GM19043 (cell line): ENCODE measurements around the gene GPBP1L1.
"Not testable (repeated sequence)": the region's sequence is repeated elsewhere in the genome, so short reads cannot be mapped to it uniquely, and the experiment has no call there.

Source experiments
- ATAC-seq: cut with Tn5 transposase; IDR thresholded peaks from one replicate; pipeline ENCODE4 v1.9.1; 2021; ENCODE audit warnings: low read depth; ENCODE audit not compliant: unreplicated experiment

The GPBP1L1 gene

DNA sequence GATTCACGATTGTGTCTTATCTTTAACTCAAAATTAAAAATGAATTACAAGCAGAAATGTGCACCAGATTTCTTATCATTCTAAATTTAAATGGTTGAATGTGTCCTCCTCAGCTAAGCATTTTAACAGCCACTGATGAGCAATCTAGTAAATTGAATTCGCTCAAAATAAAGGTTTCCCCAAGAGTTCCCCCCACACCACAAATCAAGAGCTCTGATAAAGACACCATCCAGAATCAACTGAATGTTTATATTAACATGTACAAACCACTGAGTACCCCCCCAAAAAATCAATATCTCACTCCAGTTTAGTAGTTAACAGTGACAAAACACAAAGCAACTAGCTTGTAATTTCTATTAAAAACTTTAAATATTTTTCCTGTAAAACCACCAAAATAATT is 1.9 kb downstream of the GPBP1L1 start:
- no peak for ATAC-seq

DNA sequence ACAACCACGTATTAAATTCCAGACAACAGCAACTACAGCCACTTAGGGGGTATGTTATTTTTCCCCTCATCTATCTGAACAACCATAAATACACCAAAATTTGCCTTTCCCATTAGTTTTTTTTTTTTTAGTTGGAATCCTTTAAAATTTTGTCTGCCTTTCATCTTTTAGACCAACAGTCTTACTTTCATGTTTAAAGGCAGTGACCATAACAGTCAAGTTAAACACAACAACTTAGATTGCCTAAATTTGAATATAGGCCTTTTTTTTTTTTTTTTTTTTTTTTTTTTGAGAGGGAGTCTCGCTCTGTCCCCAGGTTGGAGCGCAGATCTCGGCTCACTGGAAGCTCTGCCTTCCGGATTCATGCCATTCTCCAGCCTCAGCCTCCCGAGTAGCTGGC is 3.4 kb downstream of the GPBP1L1 start:
- no peak for ATAC-seq

DNA sequence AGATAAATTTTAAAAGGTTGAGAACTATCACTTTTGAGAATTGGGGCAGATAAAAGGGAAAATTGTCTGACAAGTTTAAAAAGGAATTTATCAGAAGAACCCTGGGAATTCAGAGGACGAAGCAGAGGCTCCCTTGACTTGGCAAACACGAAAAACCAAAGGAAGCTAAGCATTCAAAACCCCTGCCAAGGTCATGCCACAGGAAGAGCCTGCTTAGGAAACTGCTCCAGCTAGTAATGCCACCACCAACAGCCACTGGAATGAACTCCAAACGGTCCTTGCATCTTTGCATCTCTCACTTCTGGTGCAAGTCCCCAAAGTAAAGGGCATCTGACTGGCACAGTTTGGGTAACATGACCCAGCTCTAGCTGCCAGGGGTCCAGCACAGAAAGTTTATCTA is 7.2 kb downstream of the GPBP1L1 start:
- no peak for ATAC-seq

DNA sequence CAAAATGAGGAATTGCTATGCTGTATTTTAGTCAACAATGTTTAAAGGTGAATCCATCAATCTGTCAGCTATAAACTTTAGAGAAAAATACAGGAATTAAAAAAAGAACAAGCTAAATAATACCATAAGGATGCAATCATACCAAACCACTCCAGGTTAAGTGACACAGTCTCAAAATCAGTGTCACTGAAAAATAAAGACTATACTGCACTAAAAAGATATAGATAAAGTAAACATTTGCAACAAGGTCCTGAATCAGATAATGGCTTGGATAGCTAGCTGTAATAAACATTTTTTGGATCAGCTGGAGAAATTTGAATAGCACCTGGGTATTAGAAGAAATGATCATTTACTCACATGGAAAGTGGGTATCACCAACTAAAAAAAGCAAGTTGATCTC is 7.8 kb downstream of the GPBP1L1 start:
- no peak for ATAC-seq

DNA sequence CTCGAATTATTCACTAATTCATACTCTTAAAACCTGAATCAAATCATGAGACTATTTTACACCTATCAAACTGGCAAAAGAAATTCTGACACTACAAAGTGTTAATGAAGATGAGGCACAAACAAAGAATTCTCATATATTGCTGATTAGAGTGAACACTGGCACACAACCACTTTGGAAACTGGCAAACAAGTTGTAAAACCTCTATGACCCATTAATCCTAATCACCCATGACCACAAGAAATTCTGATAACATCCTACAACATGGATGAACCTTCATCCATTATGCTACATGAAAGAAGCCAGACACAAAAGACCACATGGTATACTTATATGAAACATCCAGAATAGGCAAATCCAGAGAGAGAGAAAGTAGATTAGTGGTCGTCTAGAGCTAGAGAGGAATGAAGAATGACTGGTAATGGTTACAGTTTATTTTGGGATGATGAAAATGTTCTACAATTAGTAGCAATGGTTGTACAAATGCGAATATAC is 8.5 kb downstream of the GPBP1L1 start:
- ATAC-seq = no peak

DNA sequence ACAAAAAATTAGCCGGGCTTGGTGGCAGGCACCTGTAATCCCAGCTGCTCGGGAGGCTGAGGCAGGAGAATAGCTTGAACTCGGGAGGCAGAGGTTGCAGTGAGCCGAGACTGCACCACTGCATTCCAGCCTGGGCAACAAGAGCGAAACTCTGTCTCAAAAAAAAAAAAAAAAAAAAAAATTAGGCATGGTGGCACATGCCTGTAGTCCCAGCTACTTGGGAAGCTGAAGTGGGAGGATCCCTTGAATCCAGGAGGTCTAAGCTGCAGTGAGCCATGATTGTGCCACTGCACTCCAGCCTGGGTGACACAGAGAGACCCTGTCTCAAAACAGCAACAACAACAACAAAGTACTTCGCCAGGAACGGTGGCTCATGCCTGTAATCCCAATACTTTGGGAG is 9.8 kb downstream of the GPBP1L1 start:
- not testable (repeated sequence) for ATAC-seq

DNA sequence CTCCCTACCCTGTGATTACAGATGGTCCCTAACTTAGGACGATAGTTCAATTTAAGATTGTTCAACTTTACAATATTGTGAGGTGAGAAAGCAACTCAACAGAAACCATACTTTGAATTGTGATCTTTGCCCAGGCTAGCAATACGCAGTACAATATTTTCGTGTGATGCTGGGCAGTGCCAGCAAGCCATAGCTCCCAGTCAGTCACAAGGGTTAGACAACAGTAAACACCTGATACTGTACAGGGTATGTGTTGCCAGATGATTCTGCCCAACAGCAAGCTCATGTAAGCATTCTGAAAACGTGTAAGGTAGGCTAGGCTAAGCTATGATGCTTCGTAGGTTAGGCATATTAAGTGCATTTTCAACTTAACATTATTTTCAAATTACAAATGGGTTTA is 11.9 kb downstream of the GPBP1L1 start:
- ATAC-seq = no peak

DNA sequence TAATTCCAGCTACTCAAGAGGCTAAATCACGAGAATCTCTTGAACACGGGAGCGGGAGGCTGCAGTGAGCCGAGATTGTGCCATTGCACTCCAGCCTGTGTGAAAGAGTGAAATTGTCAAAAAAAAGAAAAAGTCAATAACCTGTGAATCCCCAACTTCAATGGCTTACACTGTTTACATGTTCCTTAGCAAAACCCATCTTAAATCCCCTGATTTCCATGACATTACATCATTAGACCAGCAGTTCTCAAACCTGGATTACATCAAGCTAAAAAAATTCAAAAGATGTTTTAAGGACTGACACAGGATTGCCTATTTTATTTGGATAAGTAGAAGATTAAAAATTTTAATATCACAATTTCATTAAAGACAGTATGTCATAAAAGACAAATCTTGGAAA is 12.4 kb downstream of the GPBP1L1 start:
- no peak for ATAC-seq

DNA sequence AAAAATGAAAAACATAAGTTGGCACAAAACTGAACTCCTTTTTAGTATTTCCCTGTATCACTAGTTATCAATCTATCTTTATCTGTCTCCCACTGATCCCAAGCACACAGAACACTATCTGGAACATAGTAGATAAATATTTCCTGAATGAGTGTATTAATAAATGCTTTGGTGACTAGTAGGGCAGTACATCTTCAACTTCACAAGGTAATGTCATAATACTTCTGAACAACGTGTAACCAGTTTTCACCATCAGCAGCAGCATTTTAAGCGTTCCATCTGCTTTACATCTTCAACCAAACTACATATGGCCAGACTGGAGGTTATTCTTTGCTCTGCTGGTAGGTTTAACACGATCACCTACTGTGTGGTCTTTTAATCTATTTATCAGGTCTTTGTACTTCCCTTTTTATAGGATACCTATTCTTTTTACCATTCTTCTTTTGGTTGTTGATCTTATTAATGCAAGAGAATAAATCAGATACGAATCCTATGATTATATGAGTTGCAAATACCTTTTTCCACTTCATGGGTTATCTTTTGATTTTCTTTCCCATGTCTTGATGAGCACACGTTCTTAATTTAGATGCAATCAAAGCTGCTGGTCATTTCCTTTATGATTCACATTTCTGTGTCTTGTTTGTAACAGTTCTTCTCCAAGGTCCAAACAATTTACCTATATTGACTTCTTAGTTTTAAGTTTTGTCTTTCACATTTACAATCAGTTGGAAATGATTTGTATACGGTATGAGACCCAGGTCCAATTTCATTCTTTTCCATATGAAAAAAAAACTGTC is 16.3 kb downstream of the GPBP1L1 start:
- no peak for ATAC-seq

DNA sequence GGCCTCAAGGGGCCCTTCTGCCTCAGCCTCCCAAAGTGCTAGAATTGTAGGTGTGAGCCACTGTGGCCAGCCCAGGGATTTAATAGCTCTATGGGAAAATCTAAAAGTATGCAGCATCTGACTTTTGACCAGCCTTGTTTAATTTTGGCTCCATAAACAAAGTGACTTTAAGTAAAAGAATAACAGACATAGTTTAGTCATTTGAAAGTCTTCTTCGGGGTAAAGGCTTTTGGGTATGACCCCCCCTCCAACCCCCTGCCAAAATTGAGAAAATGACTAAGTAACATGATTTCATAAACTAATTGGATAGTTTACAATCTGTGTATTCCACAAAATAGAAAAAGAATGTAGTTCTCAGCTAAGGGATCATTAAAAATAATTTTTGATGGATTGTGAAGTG is 17.0 kb downstream of the GPBP1L1 start:
- ATAC-seq = no peak

DNA sequence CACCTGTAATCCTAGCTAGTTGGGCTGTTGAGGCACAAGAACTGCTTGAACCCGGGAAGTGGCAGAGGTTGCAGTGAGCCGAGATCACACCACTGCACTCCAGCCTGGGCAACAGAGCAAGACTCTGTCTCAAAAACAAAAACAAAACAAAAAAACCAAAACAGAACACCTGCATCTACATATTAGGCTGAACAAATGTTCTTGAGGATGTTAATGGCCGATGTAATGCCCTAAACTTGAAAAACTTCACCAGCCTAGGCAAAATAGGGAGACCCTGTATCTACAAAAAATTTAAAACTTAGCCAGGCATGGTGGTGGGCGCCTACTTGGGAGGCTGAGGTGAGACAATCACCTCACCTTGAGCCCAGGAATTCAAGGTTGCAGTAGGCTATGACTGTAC is 17.8 kb downstream of the GPBP1L1 start:
- ATAC-seq = no peak

DNA sequence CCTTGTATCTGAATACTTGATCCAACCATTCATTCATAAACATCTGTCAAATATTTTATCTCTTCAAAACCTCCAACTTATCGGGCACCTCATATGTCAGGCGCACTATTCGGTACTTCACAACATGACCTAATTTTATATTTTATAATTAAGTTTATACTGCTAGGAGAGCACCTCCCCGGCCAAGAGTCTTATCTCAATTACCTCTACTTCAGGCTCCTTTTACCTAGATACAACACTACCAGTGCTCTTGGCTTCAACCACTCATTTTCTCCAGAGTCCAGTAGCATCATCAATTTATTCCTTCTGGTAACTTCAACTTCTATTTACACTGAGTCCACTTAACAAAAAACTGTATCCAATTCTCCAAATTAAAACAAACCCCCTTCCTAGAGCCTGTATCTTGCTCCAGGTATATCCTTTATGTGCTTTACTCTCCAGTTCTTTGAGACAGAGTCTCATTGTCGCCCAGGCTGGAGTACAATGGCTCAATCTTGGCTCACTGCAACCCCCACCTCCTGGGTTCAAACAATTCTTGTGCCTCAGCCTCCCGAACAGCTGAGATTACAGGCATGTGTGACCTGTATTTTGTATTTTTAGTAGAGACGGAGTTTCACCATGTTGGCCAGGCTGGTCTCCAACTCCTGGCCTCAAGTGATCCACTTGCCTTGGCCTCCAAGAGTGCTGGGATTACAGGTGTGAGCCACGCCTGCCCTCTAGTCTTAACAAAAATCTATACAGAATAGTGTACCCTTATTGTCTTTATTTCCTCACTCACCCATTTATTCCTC is 18.8 kb downstream of the GPBP1L1 start:
- ATAC-seq = no peak

DNA sequence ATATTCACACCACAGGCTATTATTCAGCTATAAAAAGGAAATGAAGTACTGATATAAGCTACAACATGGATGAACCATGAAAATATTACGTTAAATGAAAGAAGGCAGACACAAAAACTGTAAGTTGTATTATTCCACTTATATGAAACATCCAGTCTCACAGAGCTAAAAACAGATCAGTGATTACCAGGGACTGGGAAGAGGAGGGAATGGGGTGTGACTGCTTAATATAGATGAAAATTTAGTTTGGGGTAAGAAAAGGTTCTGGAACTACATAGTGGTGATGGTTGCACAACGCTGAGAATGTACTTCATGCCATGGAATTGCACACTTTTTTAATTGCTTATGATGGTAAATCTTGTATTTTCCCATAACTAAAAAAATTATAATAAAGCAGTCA is 19.5 kb downstream of the GPBP1L1 start:
- no peak for ATAC-seq

DNA sequence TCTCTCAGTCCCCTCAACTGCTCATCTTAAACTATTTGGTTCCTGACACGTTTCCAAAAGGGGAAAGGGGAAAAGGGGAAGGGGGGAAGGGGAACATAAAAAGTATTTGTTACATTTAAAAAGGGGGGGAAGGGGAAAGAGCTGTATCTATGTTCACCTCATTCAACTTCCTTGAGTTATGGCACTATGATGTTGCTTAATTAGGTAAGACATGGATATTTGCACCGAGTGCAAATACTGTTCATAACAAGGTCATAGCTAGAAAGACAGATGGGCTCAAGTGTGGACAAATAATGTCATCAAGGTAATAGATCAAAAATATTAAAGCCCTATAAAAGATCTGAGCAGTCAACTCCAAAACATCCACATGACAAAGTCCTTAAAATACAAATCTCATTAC is 26.0 kb downstream of the GPBP1L1 start:
- ATAC-seq = no peak

DNA sequence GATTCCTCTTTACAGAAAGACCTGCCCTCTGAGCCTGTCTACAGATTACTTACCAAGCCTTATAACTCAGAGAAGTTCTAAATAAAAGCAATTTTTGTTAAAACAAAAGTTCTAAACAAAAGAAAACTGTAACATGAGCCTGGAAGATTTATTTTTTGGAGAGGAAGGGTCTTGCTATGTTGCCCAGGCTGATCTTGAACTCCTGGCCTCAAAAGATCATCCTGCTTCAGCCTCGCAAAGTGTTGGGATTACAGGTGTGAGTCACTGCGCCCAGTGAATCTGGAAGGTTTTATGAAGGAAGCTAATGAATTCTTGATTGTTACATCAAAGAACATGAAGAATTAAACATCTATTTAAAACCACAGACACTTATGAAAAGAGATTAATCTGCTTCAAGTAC is 27.1 kb downstream of the GPBP1L1 start:
- no peak for ATAC-seq

DNA sequence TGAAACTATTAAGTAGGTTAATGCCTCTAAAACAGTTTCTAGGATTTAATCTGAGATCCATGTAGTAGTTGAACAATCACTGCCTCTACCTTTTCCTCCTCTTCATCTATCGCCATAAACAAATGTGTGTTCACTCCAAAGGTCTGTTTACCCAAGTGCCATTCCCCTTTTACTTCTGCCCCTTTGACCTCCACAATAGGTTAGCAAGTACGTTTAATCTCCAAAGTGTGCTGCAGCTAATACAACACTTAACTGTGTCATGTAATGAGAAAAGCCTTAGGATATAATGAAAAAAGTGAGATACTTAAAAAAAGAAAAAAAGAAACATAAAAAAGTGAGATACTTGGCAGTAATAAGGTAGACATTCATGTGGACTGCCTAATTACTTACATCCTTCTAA is 28.2 kb downstream of the GPBP1L1 start:
- no peak for ATAC-seq

DNA sequence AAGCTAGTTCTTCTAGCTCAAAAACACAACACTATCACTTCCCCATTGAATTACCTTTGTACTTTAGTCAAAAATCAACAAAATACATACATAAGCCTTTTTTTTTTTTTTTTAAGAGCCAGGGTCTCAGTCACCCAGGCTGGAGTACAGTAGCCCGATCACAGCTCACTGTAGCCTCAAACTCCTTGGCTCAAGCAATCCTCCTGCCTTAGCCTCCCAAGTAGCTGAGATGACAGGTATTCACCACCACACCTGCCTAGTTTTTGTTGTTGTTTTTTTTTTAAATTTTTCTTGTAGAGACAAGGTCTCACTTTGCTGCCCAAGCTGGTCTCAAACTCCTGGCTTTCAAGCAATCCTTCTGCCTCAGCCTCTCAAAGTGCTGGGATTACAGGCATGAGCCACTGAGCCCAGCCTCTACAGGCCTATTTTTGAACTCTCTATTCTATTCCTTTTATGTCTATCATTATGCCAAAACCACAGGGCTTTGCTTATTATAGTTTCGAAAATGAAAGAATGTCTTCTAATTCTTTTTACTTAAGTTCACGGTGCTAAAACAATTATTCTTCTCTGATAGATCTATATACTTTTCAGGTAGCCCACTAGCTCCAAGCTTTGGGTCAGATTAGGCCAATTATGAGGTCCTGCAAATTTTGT is 29.6 kb downstream of the GPBP1L1 start:
- no peak for ATAC-seq

DNA sequence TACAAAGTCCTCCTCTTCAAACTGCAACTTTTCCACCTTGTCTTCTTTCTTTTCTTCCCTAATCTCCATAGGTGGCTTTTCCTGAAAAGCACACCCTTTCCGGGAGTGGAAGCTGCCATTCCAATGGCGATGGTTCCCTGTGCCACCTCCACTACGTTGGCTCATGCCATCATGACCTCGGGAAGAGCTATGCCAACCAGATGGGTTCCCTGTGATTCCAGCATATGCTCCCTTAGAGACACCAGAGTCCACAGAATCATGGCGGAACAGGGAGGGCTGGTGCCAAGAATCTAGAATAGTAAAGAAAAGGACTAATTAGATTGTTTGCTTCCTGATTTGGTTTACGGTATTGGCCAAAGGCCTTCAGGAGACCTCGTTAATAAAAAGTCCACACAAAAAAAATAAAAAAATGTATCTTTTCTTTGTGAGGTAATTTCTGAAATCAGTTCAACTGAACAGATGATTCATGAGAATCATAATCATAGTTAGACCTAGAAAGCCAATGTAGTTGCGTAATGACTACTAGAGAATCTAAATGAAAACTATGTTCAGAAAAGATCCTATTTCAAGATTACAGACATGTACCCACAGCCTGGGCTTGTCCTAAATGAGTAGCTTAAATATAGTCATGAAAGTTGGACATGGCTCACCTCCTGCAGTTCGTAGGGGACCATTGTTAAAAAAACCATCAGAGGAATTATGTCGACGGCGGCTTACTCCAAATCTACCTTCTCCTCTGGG is 31.6 kb downstream of the GPBP1L1 start:
- ATAC-seq = no peak

DNA sequence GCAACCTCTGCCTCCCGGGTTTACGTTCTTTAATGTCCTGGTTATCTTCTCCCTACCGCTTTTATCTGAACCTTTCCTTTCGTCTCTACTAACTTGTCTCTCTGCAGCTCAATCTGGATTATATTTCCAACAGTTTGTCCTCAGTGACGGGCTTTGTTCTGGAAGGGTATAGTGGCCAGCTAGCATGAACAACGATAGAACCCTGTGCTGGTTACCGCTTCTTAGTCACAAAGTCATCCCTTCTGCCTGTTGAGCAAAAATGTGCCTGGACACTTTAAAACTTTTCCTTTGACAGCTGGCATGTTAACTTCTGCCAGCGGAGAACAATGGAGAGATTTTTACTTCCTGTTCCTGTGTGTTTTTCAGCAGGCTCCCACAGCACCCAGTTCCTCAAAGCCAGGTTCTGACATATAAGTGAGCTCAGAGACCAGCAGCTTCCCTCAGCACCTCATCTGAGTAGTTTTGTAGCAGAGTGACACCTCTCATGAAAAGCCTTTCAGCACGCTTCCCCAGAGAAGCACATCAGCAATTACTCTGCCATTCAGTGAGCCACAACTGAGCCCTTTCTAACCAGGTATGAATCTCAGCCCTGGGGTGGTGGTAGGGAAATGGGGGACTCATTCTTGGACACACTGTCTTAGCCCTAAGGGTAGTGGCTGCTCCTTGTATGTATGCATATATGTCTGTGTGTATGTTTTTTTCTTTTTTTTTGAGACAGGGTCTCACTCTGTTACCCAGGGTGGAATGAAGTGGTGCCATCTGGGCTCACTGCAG is 38.9 kb downstream of the GPBP1L1 start:
- ATAC-seq = no peak

DNA sequence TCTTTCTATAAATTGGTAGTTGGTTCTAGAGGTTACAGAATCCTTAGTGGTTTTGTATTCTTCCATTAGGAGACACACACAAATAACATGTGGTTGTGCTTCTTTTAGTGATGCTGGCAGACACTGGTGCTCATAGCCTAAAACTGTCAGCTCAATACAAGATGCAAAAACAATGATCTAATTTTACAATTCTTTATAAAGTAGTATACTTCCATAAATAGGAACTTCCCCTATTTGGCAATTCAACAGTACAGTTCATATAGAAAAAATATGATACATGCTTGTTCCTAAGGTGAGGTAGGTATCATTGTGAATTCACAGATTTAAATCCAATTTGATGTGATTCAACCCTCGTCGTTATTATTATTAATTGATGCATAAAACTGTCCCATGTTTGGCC is 41.7 kb downstream of the GPBP1L1 start:
- ATAC-seq = no peak
